ENCODE measurements around the gene ENOX1.
A peak's percentile ranks its signal among the peaks of the same experiment; 100 is the strongest.
"Not testable (repeated sequence)": the region's sequence is repeated elsewhere in the genome, so short reads cannot be mapped to it uniquely, and the experiment has no call there.

The ENOX1 gene

GRCh38 chr13:43786766-43787517 is at the start of gene ENOX1:
Gene ENOX1 (minus strand): TSS chr13:43786972.
- no peak for FAIRE-seq

- FAIRE-seq, result peak; percentile 61
Observed at GRCh38 chr13:43835701-43836100, 48.9 kb upstream of the ENOX1 start.

GRCh38 chr13:43831088-43831487 is 44.3 kb upstream of the ENOX1 start:
- no peak for FAIRE-seq

GRCh38 chr13:43830497-43830881 is 43.7 kb upstream of the ENOX1 start:
- FAIRE-seq, result no peak

GRCh38 chr13:43824656-43825055 is 37.9 kb upstream of the ENOX1 start:
- FAIRE-seq, result not testable (repeated sequence)

GRCh38 chr13:43822969-43823368 is 36.2 kb upstream of the ENOX1 start:
- FAIRE-seq, result no peak

GRCh38 chr13:43816401-43816889 is 29.7 kb upstream of the ENOX1 start:
- no peak for FAIRE-seq

GRCh38 chr13:43815204-43815603 is 28.4 kb upstream of the ENOX1 start:
- FAIRE-seq, result no peak

GRCh38 chr13:43808676-43809075 is 21.9 kb upstream of the ENOX1 start:
- no peak for FAIRE-seq

- no peak for FAIRE-seq
Observed at GRCh38 chr13:43805681-43806128, 18.9 kb upstream of the ENOX1 start.

- no peak for FAIRE-seq
Observed at GRCh38 chr13:43805071-43805468, 18.3 kb upstream of the ENOX1 start.

- peak; percentile 96 for FAIRE-seq
Observed at GRCh38 chr13:43804461-43805070, 17.8 kb upstream of the ENOX1 start.

- peak; percentile 99 for FAIRE-seq
Observed at GRCh38 chr13:43802511-43802910, 15.7 kb upstream of the ENOX1 start.

GRCh38 chr13:43800828-43801227 is 14.1 kb upstream of the ENOX1 start:
- no peak for FAIRE-seq

GRCh38 chr13:43799191-43799590 is 12.4 kb upstream of the ENOX1 start:
- FAIRE-seq, result no peak

GRCh38 chr13:43797869-43798268 is 11.1 kb upstream of the ENOX1 start:
- no peak for FAIRE-seq

- FAIRE-seq, result no peak
Observed at GRCh38 chr13:43797159-43797558, 10.4 kb upstream of the ENOX1 start.

- no peak for FAIRE-seq
Observed at GRCh38 chr13:43794416-43794815, 7.6 kb upstream of the ENOX1 start.

- FAIRE-seq, result no peak
Observed at GRCh38 chr13:43792076-43792881, 5.5 kb upstream of the ENOX1 start.

- FAIRE-seq, result no peak
Observed at GRCh38 chr13:43787997-43788396, 1.2 kb upstream of the ENOX1 start.

- no peak for FAIRE-seq
Observed at GRCh38 chr13:43787518-43787891, 733 bp upstream of the ENOX1 start.

- FAIRE-seq, result no peak
Observed at GRCh38 chr13:43786472-43786765, 353 bp downstream of the ENOX1 start.

- no peak for FAIRE-seq
Observed at GRCh38 chr13:43785650-43786471, 911 bp downstream of the ENOX1 start.
